HepG2 (cell line): ENCODE measurements around the gene DDX10. TPM values are rescaled to one million over a fixed set of nuclear protein-coding genes. Genes with fewer than 3 reads are reported as not detected.

Source experiments
- ATAC-seq: fragments of 200-7000 bp; cut with Tn5 transposase; 3 replicates; pipeline ENCODE4 v1.9.1; 2020; ENCODE audit warnings: mild to moderate bottlenecking, moderate library complexity
- BruUV-seq: library from RNA; stranded (reverse); fragments of 400-500 nt; replicated peaks from 2 replicates; lab custom pipeline; 2021; lab: Mats Ljungman, UMichigan
- CTCF ChIA-PET: fragments of 300-600 bp; formaldehyde crosslinking; extraction: SDS; loops from one replicate; lab custom pipeline; 2021; ENCODE audit warnings: low total read pairs, inconsistent platforms, low intra/inter-chr PET ratio; lab: Yijun Ruan, JAX
- POLR2A ChIA-PET: fragments of 350-600 bp; sonication (Branson Sonifier 250); formaldehyde crosslinking; loops from one replicate; lab custom pipeline; 2020; ENCODE audit warnings: antibody characterized with exemption, inconsistent platforms; lab: Yijun Ruan, JAX
- DNase-seq: peaks from one replicate; pipeline ENCODE4 v3.0.0-alpha.2; 2015; ENCODE audit warnings: low spot score
- FAIRE-seq: peaks from 3 replicates; lab custom pipeline; 2011; peaks lifted over from hg19 to GRCh38; lab: Jason Lieb, UNC
- H2AFZ ChIP-seq: one replicate; pipeline ENCODE4 v1.6.1; 2011; ENCODE audit warnings: low read length, inconsistent platforms
- H3K27ac ChIP-seq: fragments of 300-600 bp; 3 replicates; pipeline ENCODE4 v1.8.0; 2011; ENCODE audit warnings: mixed run types, mild to moderate bottlenecking, mixed read lengths, low read length, inconsistent platforms; ENCODE audit not compliant: insufficient read depth; ENCODE audit errors: extremely low read length
- H3K27me3 ChIP-seq, 2 experiments: fragments of 200-600 bp in 1 of 2; 2 replicates in 1 of 2; 3 replicates in 1 of 2; pipeline versions ENCODE4 v1.6.0 to v1.8.0; 2011; ENCODE audit warnings: low read length in 2 of 2, mild to moderate bottlenecking in 2 of 2, moderate library complexity in 2 of 2, inconsistent platforms in 1 of 2; ENCODE audit not compliant: insufficient read depth in 2 of 2, control insufficient read depth in 1 of 2
- H3K36me3 ChIP-seq, 2 experiments: fragments of 200-600 bp in 1 of 2; replicated peaks in 1 of 2; 2 replicates in 1 of 2; 3 replicates in 1 of 2; pipeline versions ENCODE4 v1.5.1 to v1.8.0; 2011; ENCODE audit warnings: low read length in 2 of 2, inconsistent platforms in 1 of 2; ENCODE audit not compliant: insufficient read depth in 2 of 2, control insufficient read depth in 1 of 2
- H3K4me1 ChIP-seq: 2 replicates; pipeline ENCODE4 v1.5.1; 2012; ENCODE audit warnings: low read length, inconsistent platforms; ENCODE audit not compliant: insufficient read depth
- H3K4me2 ChIP-seq: 2 replicates; pipeline ENCODE4 v1.6.0; 2011; ENCODE audit warnings: low read depth, low read length, inconsistent platforms
- H3K4me3 ChIP-seq, 3 experiments: fragments of 200-600 bp in 1 of 3; sonication (generic), shearing (Covaris generic) in 1 of 3; replicated peaks in 1 of 3; 2 replicates each; pipeline ENCODE4 v1.5.1; 2011 to 2016; ENCODE audit warnings: low read length in 3 of 3, inconsistent platforms in 2 of 3, low read depth in 2 of 3, mild to moderate bottlenecking in 2 of 3, control low read depth in 1 of 3, mixed read lengths in 1 of 3; ENCODE audit not compliant: insufficient read depth in 1 of 3
- H3K79me2 ChIP-seq: one replicate; pipeline ENCODE4 v1.6.1; 2011; ENCODE audit warnings: low read length, inconsistent platforms; ENCODE audit not compliant: insufficient read depth
- H3K9ac ChIP-seq: 2 replicates; pipeline ENCODE4 v1.6.0; 2011; ENCODE audit warnings: mild to moderate bottlenecking, low read depth, low read length, inconsistent platforms; ENCODE audit not compliant: insufficient read depth
- H3K9me3 ChIP-seq: 2 replicates; pipeline ENCODE4 v1.5.1; 2012; ENCODE audit warnings: mild to moderate bottlenecking, low read length
- H4K20me1 ChIP-seq: 2 replicates; pipeline ENCODE4 v1.6.0; 2011; ENCODE audit warnings: inconsistent platforms, mild to moderate bottlenecking, low read length, moderate library complexity; ENCODE audit not compliant: insufficient read depth
- CC2D1A ChIP-seq: sonication (generic); formaldehyde crosslinking; IDR thresholded peaks from 2 replicates; pipeline ENCODE4 v1.8.1; 2023; ENCODE audit warnings: mild to moderate bottlenecking, missing genetic modification reagents
- CENPT ChIP-seq: sonication (generic); formaldehyde crosslinking; IDR thresholded peaks from 2 replicates; pipeline ENCODE4 v1.8.0; 2022; ENCODE audit warnings: low read depth, mild to moderate bottlenecking, moderate library complexity, missing genetic modification reagents
- KDM1A ChIP-seq: IDR thresholded peaks from 2 replicates; pipeline ENCODE4 v1.6.1; 2016; ENCODE audit warnings: missing compliant biosample characterization
- KLF6 ChIP-seq: IDR thresholded peaks from 2 replicates; pipeline ENCODE4 v1.8.0; 2016; ENCODE audit warnings: missing biosample characterization, missing genetic modification reagents
- KLF9 ChIP-seq: IDR thresholded peaks from 2 replicates; pipeline ENCODE4 v1.6.1; 2016; ENCODE audit warnings: low read depth
- LBX2 ChIP-seq: sonication (generic); formaldehyde crosslinking; IDR thresholded peaks from 2 replicates; pipeline ENCODE4 v1.5.0; 2020; ENCODE audit warnings: missing genetic modification reagents, mild to moderate bottlenecking, borderline replicate concordance
- MATR3 ChIP-seq: sonication (generic); formaldehyde crosslinking; IDR thresholded peaks from 2 replicates; pipeline ENCODE4 v1.4.0; 2020; ENCODE audit warnings: missing genetic modification reagents
- MTA1 ChIP-seq: sonication (generic); formaldehyde crosslinking; IDR thresholded peaks from 2 replicates; pipeline ENCODE4 v1.4.0; 2020; ENCODE audit warnings: missing genetic modification reagents, mild to moderate bottlenecking, borderline replicate concordance
- MTF2 ChIP-seq: sonication (generic); formaldehyde crosslinking; IDR thresholded peaks from 2 replicates; pipeline ENCODE4 v1.5.0; 2020; ENCODE audit warnings: missing genetic modification reagents, borderline replicate concordance
- NCOA2 ChIP-seq: sonication (generic); formaldehyde crosslinking; IDR thresholded peaks from 2 replicates; pipeline ENCODE4 v1.8.0; 2022; ENCODE audit warnings: inconsistent platforms
- RXRB ChIP-seq: IDR thresholded peaks from 2 replicates; pipeline ENCODE4 v1.6.1; 2016; ENCODE audit warnings: borderline replicate concordance, missing genetic modification reagents, missing compliant biosample characterization
- SETDB1 ChIP-seq: sonication (generic); formaldehyde crosslinking; IDR thresholded peaks from 2 replicates; pipeline ENCODE4 v1.5.1; 2020; ENCODE audit warnings: missing genetic modification reagents, mild to moderate bottlenecking, borderline replicate concordance
- SNAPC5 ChIP-seq: sonication (generic); formaldehyde crosslinking; IDR thresholded peaks from 2 replicates; pipeline ENCODE4 v1.8.1; 2023; ENCODE audit warnings: mild to moderate bottlenecking, missing genetic modification reagents, borderline replicate concordance
- TFAP4 ChIP-seq: sonication (generic); IDR thresholded peaks from 2 replicates; pipeline ENCODE4 v1.6.1; 2016; ENCODE audit warnings: low read depth, borderline replicate concordance
- ZFP41 ChIP-seq: sonication (generic); formaldehyde crosslinking; IDR thresholded peaks from 2 replicates; pipeline ENCODE4 v1.4.0; 2020; ENCODE audit warnings: mild to moderate bottlenecking, missing genetic modification reagents, borderline replicate concordance
- ZNF121 ChIP-seq: sonication (generic); formaldehyde crosslinking; IDR thresholded peaks from 2 replicates; pipeline ENCODE4 v1.5.0; 2020; ENCODE audit warnings: mild to moderate bottlenecking, missing genetic modification reagents
- ZNF281 ChIP-seq: sonication (generic); formaldehyde crosslinking; IDR thresholded peaks from 2 replicates; pipeline ENCODE4 v1.4.0; 2020; ENCODE audit warnings: missing genetic modification reagents, borderline replicate concordance
- ZNF331 ChIP-seq: sonication (generic); formaldehyde crosslinking; IDR thresholded peaks from 2 replicates; pipeline ENCODE4 v1.4.0; 2020; ENCODE audit warnings: missing genetic modification reagents
- ZNF510 ChIP-seq: sonication (generic); formaldehyde crosslinking; IDR thresholded peaks from 2 replicates; pipeline ENCODE4 v1.4.0; 2020; ENCODE audit warnings: low read depth, mild to moderate bottlenecking, missing genetic modification reagents
- ZNF720 ChIP-seq: sonication (generic); formaldehyde crosslinking; IDR thresholded peaks from 2 replicates; pipeline ENCODE4 v1.4.0; 2020; ENCODE audit warnings: missing genetic modification reagents
- ZNF816 ChIP-seq: sonication (generic); formaldehyde crosslinking; IDR thresholded peaks from 2 replicates; pipeline ENCODE4 v1.8.0; 2022; ENCODE audit warnings: missing genetic modification reagents, mild to moderate bottlenecking, borderline replicate concordance
- WGBS: methylation state at CpG from one replicate; pipeline ENCODE4 v1.1.6; 2017; ENCODE audit warnings: low lambda C conversion rate; 5-methylcytosine and 5-hydroxymethylcytosine counted together
- in situ Hi-C: cut with HindIII; loops from 2 replicates; pipeline ENCODE4 v1.10.0; 2017; ENCODE audit warnings: low pct_unique_long_range_greater_than_20kb; ENCODE audit not compliant: extremely low pct_ligation_motif_present
- intact Hi-C: fragments of 100-400 bp; cut with micrococcal nuclease; formaldehyde crosslinking; loops from one replicate; pipeline ENCODE4 v1.10.0; 2022; ENCODE audit not compliant: unreplicated experiment
- polyA plus RNA-seq, 8 experiments: library from polyadenylated mRNA; depleted of rRNA in 3 of 8; stranded (reverse) in 7 of 8; unstranded in 1 of 8; fragments of >200 nt; fragmentation: Illumina TruSeq in 4 of 8; extraction: Trizol in 4 of 8; gene quantifications; 2 replicates each; pipeline versions ENCODE4 v1.2.1 to v1.2.3, GENCODE V29; 2011 to 2016; ENCODE audit warnings: low read depth in 4 of 8, missing spikeins in 1 of 8, mixed read lengths in 1 of 8; ENCODE audit not compliant: insufficient read depth in 1 of 8
- total RNA-seq, 5 experiments: library from RNA; depleted of rRNA; stranded (reverse); fragments of >200 nt; fragmentation: Illumina TruSeq; extraction: Trizol; gene quantifications; 2 replicates each; pipeline ENCODE4 v1.2.3, GENCODE V29; 2016; ENCODE audit warnings: low read depth in 1 of 5

Gene DDX10
- total and polyA plus RNA-seq, 2 of the 13 experiments (the other 11 are each of a cell fraction or from before 2014, with no cell fraction given): 17.0 to 32.0 TPM

- peak; percentile 74 for FAIRE-seq
- DNase-seq: peak; percentile 30
- no peak overlapping the region for H3K4me3 ChIP-seq
- 65% methylated on average over 2 of the region's 2 CpGs for WGBS
- no peak overlapping the region for H3K4me2 ChIP-seq
- ChIA-PET POLR2A (no interaction called here), CTCF (no interaction called here)
- H3K9ac ChIP-seq: no peak overlapping the region
- BruUV-seq: no TSS peak
- ATAC-seq: no peak
- intact Hi-C loops: no loop called here
- peaks cover 1 to 21% of the 10 kb centered on the region in 2 experiments; a peak in 3 of 5 replicates for H3K36me3 ChIP-seq
- H4K20me1 ChIP-seq: no peaks in the 10 kb centered on the region; the same call in 1 of the 2 replicates
- in situ Hi-C loops: no loop called here
- H2AFZ ChIP-seq: no peak overlapping the region
- H3K27ac ChIP-seq: peak overlapping the region; percentile 7
- H3K27me3 ChIP-seq: no peaks in the 10 kb centered on the region
- peaks cover 3% of the 10 kb centered on the region for H3K79me2 ChIP-seq
- peaks cover 20% of the 10 kb centered on the region for H3K4me1 ChIP-seq
- no peaks in the 10 kb centered on the region for H3K9me3 ChIP-seq
- TF ChIP-seq LBX2 (no peak), SETDB1 (CRISPR knock-in tag) (no peak), ZNF281 (CRISPR knock-in tag) (peak; percentile 93), KLF9 (CRISPR knock-in tag) (no peak), RXRB (CRISPR knock-in tag) (no peak), ZNF510 (no peak), MTF2 (CRISPR knock-in tag) (no peak), KLF6 (CRISPR knock-in tag) (no peak), MTA1 (no peak), SNAPC5 (CRISPR knock-in tag) (no peak), ZNF121 (CRISPR knock-in tag) (peak; percentile 47), ZNF331 (CRISPR knock-in tag) (no peak), KDM1A (no peak), ZNF720 (CRISPR knock-in tag) (no peak), ZNF816 (CRISPR knock-in tag) (no peak), NCOA2 (CRISPR knock-in tag) (peak; percentile 36; the same call in 1 of the 2 replicates), MATR3 (CRISPR knock-in tag) (no peak), TFAP4 (no peak), CENPT (CRISPR knock-in tag) (no peak), CC2D1A (CRISPR knock-in tag) (no peak), ZFP41 (CRISPR knock-in tag) (no peak)
Observed at GRCh38 chr11:108715239-108715638, 50.4 kb downstream of the DDX10 start.
